Right lobe of liver (tissue), 6 donors: ENCODE results near the gene WDR18. TPM values are rescaled to one million over a fixed set of nuclear protein-coding genes. Genes with fewer than 3 reads are reported as not detected.

Experiments used
- ATAC-seq, 4 donors: fragments of 200-7000 bp; cut with Tn5 transposase; one replicate each; pipeline ENCODE4 v1.9.1; 2020; ENCODE audit warnings: mild to moderate bottlenecking in 4 of 4, moderate library complexity in 4 of 4
- DNase-seq, 3 donors: peaks; one replicate each; pipeline ENCODE4 v3.0.0-alpha.2; 2020
- H3K27ac ChIP-seq, 3 donors: fragments of 200-600 bp; one replicate each; pipeline ENCODE4 v1.8.0; 2022
- H3K27me3 ChIP-seq, 2 donors: fragments of 200-600 bp; one replicate each; pipeline ENCODE4 v1.8.0; 2022
- H3K36me3 ChIP-seq, 4 donors: fragments of 200-600 bp; sonication (generic) in 1 of 4; one replicate each; pipeline versions ENCODE4 v1.5.1 to v1.8.0; 2017 to 2022; ENCODE audit warnings: control low read depth in 1 of 4
- H3K4me1 ChIP-seq, 4 donors: fragments of 200-600 bp; sonication (generic) in 1 of 4; one replicate each; pipeline versions ENCODE4 v1.5.1 to v1.8.0; 2017 to 2022; ENCODE audit warnings: control low read depth in 1 of 4
- H3K4me3 ChIP-seq, 3 donors: fragments of 200-600 bp; one replicate each; pipeline ENCODE4 v1.8.0; 2022
- H3K9me3 ChIP-seq, 4 donors: fragments of 200-600 bp; sonication (generic) in 1 of 4; one replicate each; pipeline versions ENCODE4 v1.5.1 to v1.8.0; 2017 to 2022; ENCODE audit warnings: control low read depth in 1 of 4
- POLR2A ChIP-seq: fragments of 450-650 bp; IDR thresholded peaks from one replicate; pipeline ENCODE4 v1.6.1; 2017; ENCODE audit warnings: antibody characterized with exemption, mild to moderate bottlenecking
- WGBS: methylation state at CpG from one replicate; pipeline ENCODE4 v1.1.6; 2018; ENCODE audit warnings: low coverage, low lambda C conversion rate; ENCODE audit not compliant: insufficient coverage; ENCODE audit errors: missing lambda C conversion rate; 5-methylcytosine and 5-hydroxymethylcytosine counted together
- intact Hi-C, 2 donors: fragments of 100-400 bp; cut with DNase I; formaldehyde crosslinking; loops; one replicate each; pipeline versions ENCODE4 v1.11.2 to v1.14.1; 2022
- total RNA-seq, 6 experiments: library from RNA; depleted of rRNA in 2 of 6; stranded (reverse); fragments of >200 nt in 2 of 6; fragmentation: NEBNext Ultra II Directional in 3 of 6; extraction: Animal tissue kit (Norgen Biotek cat#: 25700) in 3 of 6; gene quantifications; one replicate each; pipeline versions ENCODE4 v1.1.0 to v1.2.4, GENCODE V29; 2016 to 2023
- TF ChIP-seq, protein P1 (sequence below), 4 donors: fragments of 200-600 bp in 3 of 4; fragments of 450-650 bp in 1 of 4; IDR thresholded peaks; one replicate each; pipeline versions ENCODE4 v1.5.1 to v1.8.0; 2016 to 2022; ENCODE audit warnings: antibody characterized with exemption in 4 of 4, mild to moderate bottlenecking in 2 of 4
- donor health status: DM: no; HTN: yes; CAD: no.
- donor health status: DM: no; HTN: no; CAD: no.
- donor health status: DM: no; HTN: no; CAD: no.
- donor health status: DM: no; HTN: yes; CAD: no.
- donor health status: DM: no; HTN: yes; CAD: no.

Gene WDR18
- total RNA-seq, 6 experiments from 2014 or later: 19.0 to 56.2 (median 29.7) TPM

DNA sequence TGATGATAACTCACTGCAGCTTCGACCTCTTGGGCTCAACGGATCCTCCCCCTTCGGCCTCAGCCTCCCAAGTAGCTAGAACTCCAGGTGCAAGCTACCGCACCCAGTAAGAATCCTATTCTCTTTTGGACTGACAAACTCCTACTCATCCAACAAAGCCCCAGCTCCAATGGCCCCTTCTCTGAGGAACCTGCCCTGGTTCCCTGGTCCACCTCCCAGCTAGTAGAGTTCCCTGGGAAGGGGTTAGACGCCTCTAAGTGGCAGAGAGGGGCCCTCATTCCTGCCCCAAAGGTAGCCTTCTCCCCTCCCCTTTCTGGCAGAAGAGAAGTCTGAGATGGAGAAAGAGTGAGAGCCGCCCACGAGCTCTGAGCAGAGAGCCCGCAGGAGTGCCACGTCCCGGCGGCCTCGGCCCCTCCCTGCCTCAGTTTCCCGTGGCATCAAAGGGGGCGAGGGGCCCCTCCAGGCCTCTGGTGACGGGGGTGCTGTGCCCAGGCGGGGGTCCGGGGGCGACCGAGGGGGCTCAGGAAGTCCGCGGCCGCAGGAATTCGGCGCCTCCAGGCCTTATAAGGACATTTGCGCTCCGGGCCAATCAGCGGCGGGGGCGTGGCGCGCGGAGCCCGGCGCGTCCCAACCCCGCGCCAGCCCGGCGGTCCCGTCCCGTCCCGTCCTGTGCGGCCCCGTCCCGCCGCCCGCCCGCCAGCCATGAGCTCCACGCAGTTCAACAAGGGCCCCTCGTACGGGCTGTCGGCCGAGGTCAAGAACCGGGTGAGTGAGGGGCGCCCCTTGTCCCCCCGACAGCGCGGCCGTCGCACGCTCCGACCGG is 42.0 kb downstream of the WDR18 start, which contains the start of gene CNN2:
CNN2 (plus strand) TSS at position 649 of the 823 bp plus-strand sequence; CDS start at position 703, 54 bp downstream.
- intact Hi-C loops: no loop called here
- H3K4me1 ChIP-seq: peaks cover 0 to 7% (median 0%) of the 10 kb centered on the region in 4 donors
- peak; percentile 74 to 83 (median 80) for ATAC-seq
- H3K4me3 ChIP-seq: peak within 1 kb of the TSS; percentile 75 to 89 (median 79)
- no peaks in the 10 kb centered on the region for H3K36me3 ChIP-seq
- peak within 1 kb of the TSS; percentile 87 to 92 (median 92) for H3K27ac ChIP-seq
- no peaks in the 10 kb centered on the region for H3K9me3 ChIP-seq
- no peaks in the 10 kb centered on the region for H3K27me3 ChIP-seq
- 71% methylated on average over 5 of the region's 63 CpGs for WGBS
- TF ChIP-seq POLR2A: peak; percentile 93
- TF ChIP-seq, protein P1, sequence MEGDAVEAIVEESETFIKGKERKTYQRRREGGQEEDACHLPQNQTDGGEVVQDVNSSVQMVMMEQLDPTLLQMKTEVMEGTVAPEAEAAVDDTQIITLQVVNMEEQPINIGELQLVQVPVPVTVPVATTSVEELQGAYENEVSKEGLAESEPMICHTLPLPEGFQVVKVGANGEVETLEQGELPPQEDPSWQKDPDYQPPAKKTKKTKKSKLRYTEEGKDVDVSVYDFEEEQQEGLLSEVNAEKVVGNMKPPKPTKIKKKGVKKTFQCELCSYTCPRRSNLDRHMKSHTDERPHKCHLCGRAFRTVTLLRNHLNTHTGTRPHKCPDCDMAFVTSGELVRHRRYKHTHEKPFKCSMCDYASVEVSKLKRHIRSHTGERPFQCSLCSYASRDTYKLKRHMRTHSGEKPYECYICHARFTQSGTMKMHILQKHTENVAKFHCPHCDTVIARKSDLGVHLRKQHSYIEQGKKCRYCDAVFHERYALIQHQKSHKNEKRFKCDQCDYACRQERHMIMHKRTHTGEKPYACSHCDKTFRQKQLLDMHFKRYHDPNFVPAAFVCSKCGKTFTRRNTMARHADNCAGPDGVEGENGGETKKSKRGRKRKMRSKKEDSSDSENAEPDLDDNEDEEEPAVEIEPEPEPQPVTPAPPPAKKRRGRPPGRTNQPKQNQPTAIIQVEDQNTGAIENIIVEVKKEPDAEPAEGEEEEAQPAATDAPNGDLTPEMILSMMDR (IDR thresholded peaks at IDR 0.05): peak in 1 of 4 donors; percentile 5
- DNase-seq: peak; percentile 85 to 89 (median 86)

DNA sequence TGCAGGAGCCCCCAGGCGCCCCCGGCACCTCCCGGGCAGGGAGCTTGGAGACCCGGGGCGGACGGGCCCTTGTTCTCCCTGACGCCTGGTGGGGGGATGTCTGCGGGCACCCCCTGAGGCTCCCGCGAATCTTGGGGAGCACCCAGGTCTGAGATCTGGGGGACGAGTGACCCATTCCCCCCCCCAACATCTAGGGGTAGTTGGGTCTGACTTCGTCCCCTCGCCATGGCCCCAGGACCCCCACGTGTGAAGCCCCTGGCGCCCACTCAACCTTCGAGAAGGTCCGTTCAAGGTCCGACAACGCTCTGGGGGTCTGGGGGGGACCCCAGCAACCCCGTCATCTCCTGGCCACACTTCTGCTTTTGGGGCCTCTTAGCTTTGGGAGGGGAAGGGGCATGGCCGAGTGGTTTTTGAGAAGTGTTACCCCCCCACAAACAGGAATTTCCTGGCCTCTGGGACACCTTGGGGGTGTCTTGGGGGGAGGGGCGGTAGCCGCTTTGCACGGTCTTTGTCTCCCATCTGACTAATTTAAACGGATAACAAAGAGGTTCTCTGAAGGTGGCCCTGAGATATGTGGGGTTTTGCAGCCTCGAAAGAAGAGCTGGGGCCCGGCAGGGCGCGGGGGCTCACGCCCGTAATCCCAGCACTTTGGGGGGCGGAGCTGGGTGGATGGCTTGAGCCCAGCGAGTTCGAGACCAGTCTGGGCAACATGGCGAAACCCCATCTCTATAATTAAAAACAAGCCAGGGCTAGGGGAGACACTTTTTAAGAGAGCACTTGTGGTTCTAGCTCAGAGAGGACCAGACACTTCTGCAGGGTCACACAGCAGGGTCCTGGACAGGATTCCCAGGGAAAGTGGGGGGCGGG is 42.9 kb downstream of the WDR18 start:
- H3K9me3 ChIP-seq: no peaks in the 10 kb centered on the region
- H3K27me3 ChIP-seq: no peaks in the 10 kb centered on the region
- intact Hi-C loops: no loop called here
- H3K4me3 ChIP-seq: peak overlapping the region; percentile 75 to 89 (median 79)
- H3K4me1 ChIP-seq: peaks cover 0 to 7% (median 0%) of the 10 kb centered on the region in 4 donors
- 14% methylated on average over 23 of the region's 36 CpGs for WGBS
- ATAC-seq (peak; percentile 2 to 6 (median 4)), DNase-seq (no peak)
- TF ChIP-seq, protein P1 (IDR thresholded peaks at IDR 0.05): no peak
- TF ChIP-seq POLR2A: no peak
- H3K27ac ChIP-seq: peak overlapping the region; percentile 87 to 92 (median 92)
- no peaks in the 10 kb centered on the region for H3K36me3 ChIP-seq

DNA sequence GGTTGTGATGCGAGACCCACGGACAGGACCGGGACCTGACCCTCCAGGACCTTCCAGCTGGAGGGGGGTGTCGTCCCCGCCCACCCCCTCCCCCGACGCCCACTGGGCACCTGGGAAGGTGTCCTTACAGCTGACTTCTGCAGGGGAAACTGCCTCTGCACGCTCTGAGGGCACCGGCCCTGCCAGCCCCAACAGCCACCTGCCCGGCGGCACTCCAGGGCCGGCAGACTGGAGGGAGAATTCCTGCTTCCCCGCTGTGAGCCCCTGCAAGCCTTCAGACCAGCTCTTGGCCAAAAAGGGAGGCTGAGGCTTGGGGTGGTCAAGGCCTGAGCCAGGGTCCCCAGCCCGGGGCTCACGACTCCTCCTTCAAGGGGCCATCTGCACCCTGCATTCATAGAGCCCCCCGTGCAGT is 43.5 kb downstream of the WDR18 start:
- ATAC-seq (peak in 2 of 4 donors; percentile 3), DNase-seq (no peak)
- TF ChIP-seq POLR2A: no peak
- TF ChIP-seq, protein P1 (IDR thresholded peaks at IDR 0.05): no peak
- H3K4me3 ChIP-seq: peak overlapping the region; percentile 75 to 89 (median 79)
- H3K27ac ChIP-seq: peak overlapping the region; percentile 51 to 92 (median 87)
- H3K36me3 ChIP-seq: peaks cover 0 to 5% (median 2%) of the 10 kb centered on the region in 4 donors
- H3K4me1 ChIP-seq: peaks cover 0 to 4% (median 0%) of the 10 kb centered on the region in 4 donors
- 13% methylated on average over 6 of the region's 16 CpGs for WGBS
- no peaks in the 10 kb centered on the region for H3K9me3 ChIP-seq
- intact Hi-C loops: no loop called here
- H3K27me3 ChIP-seq: no peaks in the 10 kb centered on the region

DNA sequence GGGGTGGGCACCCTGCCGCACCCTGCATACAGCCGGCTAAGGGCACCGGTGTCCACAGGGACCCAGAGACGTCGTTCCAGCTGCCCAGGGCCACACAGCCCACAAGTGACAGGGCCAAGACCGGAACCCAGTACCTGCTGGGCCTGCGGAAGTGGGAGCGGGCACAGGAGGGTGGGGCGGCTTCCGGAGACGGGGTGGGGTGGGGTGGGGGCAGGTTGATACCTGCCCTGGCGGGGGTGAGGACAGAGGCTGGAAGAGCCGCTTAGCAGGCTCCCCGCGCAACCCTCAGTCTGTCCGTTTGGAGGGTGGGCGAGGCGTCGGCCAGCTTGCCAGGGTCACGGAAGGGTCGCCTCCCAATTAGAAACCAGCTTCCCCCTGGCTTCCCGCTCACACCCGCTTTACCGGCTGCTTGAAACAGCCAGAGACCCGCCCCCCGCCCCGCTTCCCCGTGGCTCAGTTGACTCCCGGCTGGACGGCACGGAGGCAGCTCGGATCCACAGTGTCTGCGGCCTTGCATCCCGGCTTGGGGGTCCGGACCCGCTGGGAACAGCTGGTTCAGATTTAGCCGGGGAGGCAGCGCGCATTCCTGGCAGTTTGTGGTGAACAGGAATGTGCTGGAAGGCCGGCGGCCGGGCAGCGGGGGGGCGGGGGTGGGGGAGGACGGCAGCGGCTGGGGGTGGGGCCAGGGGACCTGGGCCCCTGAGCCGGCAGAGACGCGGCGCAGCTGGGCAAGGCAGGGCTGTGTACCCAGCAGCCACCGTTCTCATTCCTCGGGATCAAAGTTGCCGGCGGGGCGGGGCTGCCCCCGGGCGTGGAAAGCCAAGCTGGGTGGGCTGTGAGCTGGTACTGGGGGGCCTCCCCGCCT is 44.1 kb downstream of the WDR18 start:
- intact Hi-C loops: no loop called here

More for the DNA sequence above, 44.1 kb downstream of the WDR18 start:
- no peak for TF ChIP-seq POLR2A
- TF ChIP-seq, protein P1 (IDR thresholded peaks at IDR 0.05): no peak
- WGBS: 55% methylated on average over 4 of the region's 58 CpGs
- Histone ChIP-seq H3K27me3 (no peaks in the 10 kb centered on the region), H3K9me3 (no peaks in the 10 kb centered on the region), H3K27ac (peak overlapping the region; percentile 51 to 92 (median 87)), H3K4me1 (no peaks in the 10 kb centered on the region), H3K4me3 (peak overlapping the region; percentile 75 to 89 (median 79)), H3K36me3 (peaks cover 0 to 7% (median 4%) of the 10 kb centered on the region in 4 donors)
- no peak for DNase-seq
- peak; percentile 17 to 33 (median 23) for ATAC-seq
